ENCODE results near the gene ALPG. TPM values are rescaled to one million over a fixed set of nuclear protein-coding genes. Genes with fewer than 3 reads are reported as not detected.
A peak's percentile ranks its signal among the peaks of the same experiment; 100 is the strongest.
"Not testable (repeated sequence)": the region's sequence is repeated elsewhere in the genome, so short reads cannot be mapped to it uniquely, and the experiment has no call there.

The ALPG gene
- total RNA-seq, 2 experiments from 2014 or later, result not detected

GRCh38 chr2:232379610-232380590, 26.7 kb upstream of the ALPG start:
- H3K36me3 Mint-ChIP-seq (ENCODE audit: low read depth); intact Hi-C loops (cut with micrococcal nuclease); H3K9me3 Mint-ChIP-seq; CTCF ChIA-PET; H3K4me3 Mint-ChIP-seq; H3K4me1 Mint-ChIP-seq (ENCODE audit: low read depth); DNase-seq; H3K27ac Mint-ChIP-seq: not testable (repeated sequence)
- peaks cover 24% of the 10 kb centered on the region for H3K27me3 Mint-ChIP-seq (ENCODE audit: low read depth)

GRCh38 chr2:232381204-232382031, 25.2 kb upstream of the ALPG start:
- H3K36me3 Mint-ChIP-seq (ENCODE audit: low read depth); H3K9me3 Mint-ChIP-seq; CTCF ChIA-PET; intact Hi-C loops (cut with micrococcal nuclease); H3K27ac Mint-ChIP-seq; H3K4me1 Mint-ChIP-seq (ENCODE audit: low read depth): not testable (repeated sequence)
- H3K4me3 Mint-ChIP-seq, result peak overlapping the region; percentile 54
- DNase-seq, result peak; percentile 38
- peaks cover 38% of the 10 kb centered on the region for H3K27me3 Mint-ChIP-seq (ENCODE audit: low read depth)

GRCh38 chr2:232382331-232383225, 24.1 kb upstream of the ALPG start:
- H3K27me3 Mint-ChIP-seq (ENCODE audit: low read depth), result peaks cover 42% of the 10 kb centered on the region
- intact Hi-C loops (cut with micrococcal nuclease), result no loop called here
- DNase-seq, result no peak
- H3K9me3 Mint-ChIP-seq, result no peaks in the 10 kb centered on the region
- CTCF ChIA-PET, result no interaction called here
- H3K4me1 Mint-ChIP-seq (ENCODE audit: low read depth), result peaks cover 4% of the 10 kb centered on the region
- no peaks in the 10 kb centered on the region for H3K36me3 Mint-ChIP-seq (ENCODE audit: low read depth)
- no peak overlapping the region for H3K27ac Mint-ChIP-seq
- no peak overlapping the region for H3K4me3 Mint-ChIP-seq

- H3K4me3 Mint-ChIP-seq, result no peak overlapping the region
- intact Hi-C loops (cut with micrococcal nuclease), result no loop called here
- no peaks in the 10 kb centered on the region for H3K36me3 Mint-ChIP-seq (ENCODE audit: low read depth)
- peaks cover 46% of the 10 kb centered on the region for H3K27me3 Mint-ChIP-seq (ENCODE audit: low read depth)
- H3K4me1 Mint-ChIP-seq (ENCODE audit: low read depth), result peaks cover 4% of the 10 kb centered on the region
- CTCF ChIA-PET, result no interaction called here
- no peak for DNase-seq
- no peak overlapping the region for H3K27ac Mint-ChIP-seq
- H3K9me3 Mint-ChIP-seq, result no peaks in the 10 kb centered on the region
These were observed 22.2 kb upstream of the ALPG start for GRCh38 chr2:232384466-232384865.

- H3K9me3 Mint-ChIP-seq; H3K4me1 Mint-ChIP-seq (ENCODE audit: low read depth); intact Hi-C loops (cut with micrococcal nuclease); H3K27ac Mint-ChIP-seq; H3K36me3 Mint-ChIP-seq (ENCODE audit: low read depth); DNase-seq; H3K4me3 Mint-ChIP-seq: not testable (repeated sequence)
- H3K27me3 Mint-ChIP-seq (ENCODE audit: low read depth), result peaks cover 52% of the 10 kb centered on the region
- CTCF ChIA-PET, result interaction anchor here (1.3 kb wide), 1 partner anchor 43 kb away, joined by 4 read pairs; no protein-coding TSS in a partner anchor
These were observed 21.6 kb upstream of the ALPG start for GRCh38 chr2:232385058-232385457.

- no peak for DNase-seq
- intact Hi-C loops (cut with micrococcal nuclease), result no loop called here
- Mint-ChIP-seq H3K4me3 (no peak overlapping the region), H3K27me3 (ENCODE audit: low read depth) (peaks cover 52% of the 10 kb centered on the region), H3K9me3 (no peaks in the 10 kb centered on the region), H3K4me1 (ENCODE audit: low read depth) (peaks cover 4% of the 10 kb centered on the region), H3K36me3 (ENCODE audit: low read depth) (no peaks in the 10 kb centered on the region), H3K27ac (no peak overlapping the region)
- CTCF ChIA-PET, result interaction anchor here (0.6 to 1.3 kb wide), 3 partner anchors 42 to 896 kb away, joined by 3 to 6 read pairs (median 4); no protein-coding TSS in a partner anchor
These were observed 20.8 kb upstream of the ALPG start for GRCh38 chr2:232385660-232386489.

GRCh38 chr2:232386490-232386739, 20.2 kb upstream of the ALPG start:
- CTCF ChIA-PET, result no interaction called here
- peaks cover 54% of the 10 kb centered on the region for H3K27me3 Mint-ChIP-seq (ENCODE audit: low read depth)
- intact Hi-C loops (cut with micrococcal nuclease), result no loop called here
- H3K4me1 Mint-ChIP-seq (ENCODE audit: low read depth), result peaks cover 4% of the 10 kb centered on the region
- H3K36me3 Mint-ChIP-seq (ENCODE audit: low read depth), result no peaks in the 10 kb centered on the region
- H3K4me3 Mint-ChIP-seq, result no peak overlapping the region
- H3K9me3 Mint-ChIP-seq, result no peaks in the 10 kb centered on the region
- no peak overlapping the region for H3K27ac Mint-ChIP-seq
- DNase-seq, result no peak

- intact Hi-C loops (cut with micrococcal nuclease), result no loop called here
- Mint-ChIP-seq H3K4me3 (no peak overlapping the region), H3K36me3 (ENCODE audit: low read depth) (no peaks in the 10 kb centered on the region), H3K27me3 (ENCODE audit: low read depth) (peaks cover 51% of the 10 kb centered on the region), H3K9me3 (no peaks in the 10 kb centered on the region), H3K4me1 (ENCODE audit: low read depth) (peaks cover 4% of the 10 kb centered on the region), H3K27ac (no peak overlapping the region)
- CTCF ChIA-PET, result no interaction called here
- DNase-seq, result no peak
These were observed 19.7 kb upstream of the ALPG start for GRCh38 chr2:232386740-232387450.

GRCh38 chr2:232387451-232388171, 19.0 kb upstream of the ALPG start:
- Mint-ChIP-seq H3K27me3 (ENCODE audit: low read depth) (peaks cover 48% of the 10 kb centered on the region), H3K9me3 (no peaks in the 10 kb centered on the region), H3K27ac (no peak overlapping the region), H3K4me3 (no peak overlapping the region), H3K4me1 (ENCODE audit: low read depth) (peaks cover 4% of the 10 kb centered on the region), H3K36me3 (ENCODE audit: low read depth) (no peaks in the 10 kb centered on the region)
- DNase-seq, result no peak
- intact Hi-C loops (cut with micrococcal nuclease), result no loop called here
- CTCF ChIA-PET, result no interaction called here

GRCh38 chr2:232388324-232388891, 18.2 kb upstream of the ALPG start:
- intact Hi-C loops (cut with micrococcal nuclease), result no loop called here
- Mint-ChIP-seq H3K27me3 (ENCODE audit: low read depth) (peaks cover 45% of the 10 kb centered on the region), H3K9me3 (no peaks in the 10 kb centered on the region), H3K36me3 (ENCODE audit: low read depth) (no peaks in the 10 kb centered on the region), H3K4me3 (no peak overlapping the region), H3K4me1 (ENCODE audit: low read depth) (peaks cover 4% of the 10 kb centered on the region), H3K27ac (no peak overlapping the region)
- CTCF ChIA-PET, result no interaction called here
- no peak for DNase-seq

Data from activated naive CD4-positive, alpha-beta T cell treated with anti-CD3 and anti-CD28 coated beads for 36 hours (primary cell).